Stimulated activated CD8-positive, alpha-beta memory T cell treated with anti-CD3 and anti-CD28 coated beads, Interleukin-4, amount 100 ng/mL, for 1 hour (primary cell): ENCODE results near the gene AMN1.
"Not testable (repeated sequence)": the region's sequence is repeated elsewhere in the genome, so short reads cannot be mapped to it uniquely, and the experiment has no call there.

Source experiments
- DNase-seq, 2 donors: peaks; one replicate each; pipeline ENCODE4 v3.0.0-alpha.2; 2020; ENCODE audit warnings: low read depth in 2 of 2, low spot score in 1 of 2

AMN1 gene

GRCh38 chr12:31685801-31686200 is 43.0 kb downstream of the AMN1 start:
- no peak for DNase-seq

GRCh38 chr12:31682136-31682962 is 46.5 kb downstream of the AMN1 start:
- DNase-seq, result peak; percentile 28 to 35

DNA sequence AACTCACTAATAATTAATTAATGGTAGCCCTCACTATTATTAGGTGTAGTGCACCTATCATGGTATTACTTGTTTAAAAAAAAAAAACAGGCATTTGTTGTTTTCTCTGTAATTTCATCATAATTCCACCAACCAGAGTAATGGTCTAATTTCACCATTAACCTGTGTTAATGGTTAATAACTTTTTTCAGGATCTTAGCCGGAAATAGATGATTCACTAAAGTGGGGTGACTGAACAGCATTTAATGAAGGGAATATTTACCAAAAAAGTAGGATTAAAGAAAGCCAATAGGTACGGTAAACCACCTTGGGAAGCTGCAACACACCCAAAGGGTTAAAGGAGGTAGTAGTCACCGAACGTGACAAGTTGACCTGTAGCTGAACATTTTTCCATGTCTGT is 56.3 kb downstream of the AMN1 start:
- DNase-seq, result no peak

GRCh38 chr12:31669582-31669981 is 59.2 kb downstream of the AMN1 start:
- DNase-seq, result not testable (repeated sequence)

DNA sequence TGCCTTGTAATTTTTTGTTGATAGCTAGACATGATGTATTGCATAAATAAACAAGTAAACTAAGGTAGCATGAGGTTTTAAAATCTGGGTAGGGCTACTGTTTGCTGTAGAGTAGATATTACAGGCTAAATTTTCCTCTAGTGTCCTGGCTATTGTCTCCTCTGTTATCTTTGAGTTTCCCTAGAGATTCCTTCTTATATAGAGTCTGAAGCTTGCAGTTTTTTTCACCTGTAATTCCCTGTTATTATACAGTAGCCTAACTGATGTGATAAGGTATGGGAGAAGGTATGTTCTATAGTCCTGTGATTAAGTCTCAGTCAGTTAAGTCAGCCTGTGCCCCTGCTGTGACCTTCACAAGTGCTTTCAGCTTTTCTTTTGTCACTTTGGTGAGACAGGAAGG is 59.8 kb downstream of the AMN1 start:
- DNase-seq, result no peak

DNA sequence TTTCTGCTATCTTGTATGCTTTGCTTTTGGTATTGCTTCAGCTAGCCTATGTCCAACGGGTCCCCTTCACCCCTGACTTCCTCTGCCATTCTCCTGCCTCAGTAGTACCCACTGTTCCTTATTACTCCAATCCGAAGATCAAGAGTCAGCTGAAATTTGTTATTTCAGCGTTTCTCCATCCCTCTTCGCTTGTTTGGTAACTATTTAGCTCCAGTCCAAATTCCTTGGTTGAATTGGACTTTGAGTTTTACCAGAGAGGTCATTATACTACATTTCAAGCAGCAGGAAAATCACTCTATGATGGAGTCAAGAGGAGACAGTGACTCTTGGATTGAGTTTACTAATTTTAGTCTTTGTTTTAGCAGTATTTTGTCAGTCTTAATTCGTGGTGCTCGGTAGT is 64.8 kb downstream of the AMN1 start:
- DNase-seq, result no peak

DNA sequence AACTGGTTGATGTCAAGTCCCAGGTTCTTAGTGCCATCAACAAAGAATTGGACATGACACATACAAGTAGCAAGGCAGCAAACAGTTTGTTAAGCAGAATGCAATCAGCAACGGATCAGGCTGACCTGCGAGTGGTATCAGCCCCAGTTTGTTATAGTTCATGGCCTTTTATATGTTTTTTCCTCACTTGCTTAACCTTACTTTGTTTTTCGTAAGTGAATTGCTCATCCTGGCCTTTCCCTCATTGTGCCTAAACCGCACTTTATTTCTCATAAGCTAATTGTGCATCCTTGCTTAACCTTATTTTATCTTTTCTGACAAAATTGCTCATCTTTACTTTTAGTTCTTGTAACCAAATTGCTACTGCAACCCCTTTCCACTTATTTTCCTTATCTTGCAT is 65.2 kb downstream of the AMN1 start:
- no peak for DNase-seq

DNA sequence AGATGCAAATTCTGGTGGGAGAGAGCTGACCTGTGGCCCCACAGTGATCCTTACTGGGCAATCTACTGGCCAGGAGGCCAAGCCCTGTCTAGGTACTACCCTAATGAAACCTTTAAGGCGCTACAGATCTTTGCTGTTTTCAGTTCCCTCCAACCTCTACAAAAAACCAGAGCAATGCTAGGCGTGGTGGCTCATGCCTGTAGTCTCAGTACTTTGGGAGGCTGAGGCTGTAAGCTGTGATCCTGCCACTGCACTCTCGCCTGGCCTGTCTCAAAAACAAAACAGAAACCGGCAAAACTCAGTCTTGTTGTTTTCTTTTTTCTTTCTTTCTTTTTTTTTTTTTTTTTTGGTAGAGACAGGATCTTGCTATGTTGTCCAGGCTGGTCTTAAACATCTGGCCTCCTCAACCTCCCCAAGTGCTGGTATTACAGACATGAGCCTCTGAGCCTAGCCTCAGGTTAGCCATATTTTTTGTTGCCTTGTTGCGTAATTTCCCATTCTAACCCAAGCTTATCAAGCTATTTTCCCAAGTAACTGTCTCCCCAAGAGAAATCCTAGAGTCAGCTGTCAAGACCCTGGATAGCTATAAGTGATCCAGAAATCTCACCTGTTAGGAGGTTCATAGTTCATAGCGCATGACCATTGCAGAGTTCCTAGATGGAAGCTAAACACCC is 66.5 kb downstream of the AMN1 start:
- DNase-seq, result no peak

DNA sequence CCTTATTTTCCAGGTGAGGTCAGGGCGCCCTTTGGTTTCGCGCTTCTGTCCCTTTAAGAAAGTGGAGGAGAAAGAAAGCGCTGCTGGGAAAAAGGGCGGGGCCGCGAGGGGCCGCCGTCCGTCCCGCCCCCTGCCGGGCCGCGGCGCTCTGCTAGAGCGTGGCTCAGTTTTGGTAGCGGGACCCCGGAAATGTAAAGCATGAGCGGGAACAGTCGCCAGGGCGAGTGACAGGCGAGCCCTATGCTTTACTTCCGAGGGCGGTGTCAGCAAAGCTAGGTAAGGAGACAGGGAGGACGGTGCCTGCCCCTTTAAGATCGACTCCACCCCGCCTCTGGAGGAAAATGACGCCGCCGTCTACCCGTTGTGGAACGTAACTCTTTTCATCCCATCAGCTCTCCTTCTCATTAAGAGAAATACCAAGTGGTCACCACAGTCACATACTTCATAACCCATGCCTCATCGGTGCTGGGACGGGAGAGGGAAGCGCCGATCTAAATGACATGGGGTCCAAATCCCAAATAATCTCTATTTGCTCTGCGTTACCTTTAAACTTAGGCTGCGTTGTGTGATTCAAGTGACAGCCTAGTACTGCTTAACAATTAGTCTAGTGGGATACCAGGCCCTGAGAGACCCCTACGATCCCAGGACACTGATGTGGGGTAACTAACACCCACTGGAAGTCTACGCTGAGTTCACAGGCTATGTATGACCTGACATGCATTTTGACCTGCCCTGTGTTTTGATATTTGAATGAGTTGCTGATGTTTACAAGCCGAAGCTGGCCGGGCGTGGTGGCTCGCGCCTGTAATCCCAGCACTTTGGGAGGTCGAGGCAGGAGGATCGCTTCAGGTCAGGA is 69.5 kb downstream of the AMN1 start, which contains the start of gene ETFBKMT:
Gene ETFBKMT (plus strand): TSS at position 602 of the 856 bp plus-strand sequence. CDS start 2,266 bp downstream, outside the sequence.
- peak; percentile 70 to 80 for DNase-seq

DNA sequence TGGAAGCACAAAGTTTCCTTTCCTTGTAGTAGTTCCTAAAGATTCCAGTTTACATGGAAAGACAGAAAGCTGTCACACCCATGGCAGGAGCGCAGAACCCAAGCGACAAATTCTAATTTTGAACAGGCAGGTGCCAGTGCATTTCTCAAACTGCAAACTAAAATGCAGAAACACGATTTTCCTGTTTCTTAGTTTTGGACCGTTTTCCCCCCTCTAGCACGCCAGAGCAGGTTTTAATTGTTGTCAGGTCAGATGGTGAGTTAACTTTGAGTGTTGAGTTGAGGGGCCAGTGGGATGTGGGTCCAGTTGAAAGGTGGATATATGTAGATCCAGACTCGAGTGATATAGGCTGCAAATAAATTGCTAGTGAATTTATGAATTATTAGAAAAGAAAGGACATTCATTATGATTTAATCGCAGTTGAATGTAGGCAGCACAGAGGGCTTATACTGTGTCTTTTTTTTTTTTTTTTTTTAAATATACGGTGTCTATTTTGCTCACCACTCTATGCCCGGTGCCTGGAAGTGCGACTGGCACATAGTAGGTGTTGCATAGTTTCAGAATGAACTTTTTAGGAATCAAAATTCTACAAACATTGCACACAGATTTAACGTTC is 70.2 kb downstream of the AMN1 start:
- DNase-seq, result no peak

DNA sequence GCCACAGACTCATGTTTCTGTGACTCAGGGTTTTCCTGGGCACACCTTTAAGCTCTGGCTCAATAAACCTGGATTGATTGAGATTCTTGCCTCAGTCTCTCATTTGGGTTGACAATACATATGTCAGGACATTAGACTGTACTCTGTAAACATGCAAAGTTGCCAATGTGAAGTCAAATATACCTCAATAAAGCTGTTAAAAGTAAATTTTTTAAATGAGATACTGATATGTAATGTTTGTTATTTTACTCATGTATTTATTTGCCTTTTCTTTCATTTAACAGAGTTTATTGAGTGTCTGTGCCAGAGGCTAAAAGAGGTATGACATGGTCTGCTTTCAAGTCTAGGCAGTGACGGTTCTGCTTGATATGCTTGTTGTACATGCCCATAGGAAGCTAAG is 73.0 kb downstream of the AMN1 start:
- DNase-seq, result no peak

GRCh38 chr12:31655208-31655607 is 73.6 kb downstream of the AMN1 start:
- DNase-seq, result no peak

DNA sequence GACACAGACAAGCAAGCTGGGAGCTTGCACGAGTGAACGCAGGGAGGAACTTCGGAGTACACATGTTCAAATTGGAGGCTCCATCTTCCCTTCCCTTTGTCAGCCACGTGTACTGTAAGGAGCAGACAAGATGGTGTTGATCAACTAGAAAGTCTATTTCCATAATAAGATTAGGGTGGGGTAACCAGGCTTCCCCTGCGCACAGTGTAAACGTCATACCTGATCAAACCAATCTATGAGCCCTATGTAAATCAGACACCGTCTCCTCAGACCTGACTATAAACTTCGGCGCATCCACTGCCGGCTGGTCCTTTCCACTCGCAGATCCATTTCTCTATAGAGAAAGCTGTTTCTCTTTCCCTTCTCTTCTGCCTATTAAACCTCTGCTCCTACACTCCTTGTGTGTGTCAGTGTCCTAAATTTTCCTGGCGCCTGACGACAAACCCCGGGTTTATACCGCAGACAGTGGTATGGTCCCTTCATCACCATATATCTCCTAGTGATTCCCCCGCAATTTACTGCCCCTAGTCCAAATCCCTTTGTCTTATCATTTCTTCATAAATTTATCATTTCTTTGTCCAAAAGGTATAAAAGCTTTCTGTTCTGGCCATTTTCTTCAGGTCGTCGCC is 76.8 kb downstream of the AMN1 start:
- no peak for DNase-seq

DNA sequence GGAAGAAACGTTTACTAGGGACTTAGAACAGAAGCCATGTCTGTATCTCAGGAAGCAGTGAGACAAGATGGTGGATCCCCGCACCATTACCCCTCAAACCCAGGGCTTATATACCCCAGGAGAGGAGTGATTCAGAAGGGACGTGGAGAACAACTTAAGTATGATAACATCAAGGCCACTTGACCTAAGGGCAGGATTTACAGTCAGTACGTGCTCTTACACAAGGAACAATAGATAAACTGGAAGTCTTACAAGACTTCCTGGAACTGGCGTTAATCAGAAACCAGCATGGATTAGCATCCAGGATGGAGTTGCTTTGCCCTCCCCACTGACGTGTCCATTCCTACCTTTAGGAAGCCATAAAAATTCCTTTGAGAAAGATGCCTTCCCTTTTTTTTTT is 77.9 kb downstream of the AMN1 start:
- DNase-seq, result no peak

DNA sequence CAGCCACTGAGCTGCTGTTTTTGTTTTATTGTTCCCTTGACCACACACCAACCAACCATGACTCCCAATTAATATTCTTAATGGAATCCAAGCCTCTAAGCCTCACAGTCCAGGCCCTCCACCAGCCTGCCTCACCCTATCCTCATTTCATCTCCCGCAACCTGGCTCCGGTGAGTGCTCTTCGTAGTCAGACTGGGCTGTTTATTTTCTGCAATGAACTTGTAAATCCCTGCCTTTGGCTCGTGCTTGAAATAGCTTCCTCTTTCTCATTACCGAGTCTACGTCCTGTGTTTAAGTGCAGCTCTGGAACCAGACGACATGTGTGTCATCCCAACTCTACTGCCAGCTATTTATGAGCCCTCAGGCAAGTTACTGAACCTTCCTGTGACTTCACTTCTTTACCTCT is 81.7 kb downstream of the AMN1 start:
- DNase-seq, result no peak

DNA sequence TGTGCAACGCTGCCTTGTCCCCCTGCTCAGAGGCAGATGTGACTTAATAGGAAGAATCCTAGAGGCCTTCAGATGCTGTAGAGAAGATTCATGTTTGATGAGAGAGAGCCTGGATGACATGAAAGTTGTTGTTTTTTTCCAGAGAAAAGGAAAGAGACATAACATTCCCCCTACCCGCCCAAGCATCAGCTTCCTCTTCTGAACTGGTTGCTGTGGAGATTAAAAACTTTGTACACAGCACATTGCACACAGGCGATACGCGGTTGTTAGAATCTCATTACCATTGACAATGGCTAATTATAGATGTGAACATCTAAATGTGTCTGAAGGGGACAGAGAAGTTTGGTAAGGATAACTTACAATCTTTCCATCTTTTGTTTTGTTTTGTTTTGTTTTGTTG is 82.9 kb downstream of the AMN1 start:
- no peak for DNase-seq

- DNase-seq, result no peak
These were observed 84.3 kb downstream of the AMN1 start for GRCh38 chr12:31644536-31644935.

GRCh38 chr12:31641509-31642090 is 87.2 kb downstream of the AMN1 start:
- DNase-seq, result no peak

GRCh38 chr12:31634620-31635019 is 94.2 kb downstream of the AMN1 start:
- DNase-seq, result no peak

GRCh38 chr12:31633464-31633863 is 95.4 kb downstream of the AMN1 start:
- DNase-seq, result no peak
